ENCODE measurements around the gene FKRP. TPM values are rescaled to one million over a fixed set of nuclear protein-coding genes. Genes with fewer than 3 reads are reported as not detected.

The FKRP gene
- total RNA-seq, 4 donors from 2014 or later: 5.6 to 12.6 (median 9.3) TPM

GRCh38 chr19:46741447-46741846 is 4.4 kb upstream of the FKRP start:
- peaks cover 26 to 90% (median 56%) of the 10 kb centered on the region in 3 donors for H3K4me1 ChIP-seq

GRCh38 chr19:46742926-46743480 is 2.9 kb upstream of the FKRP start:
- Histone ChIP-seq H3K27me3 (no peaks in the 10 kb centered on the region), H3K9me3 (no peaks in the 10 kb centered on the region), H3K4me3 (no peak overlapping the region), H3K4me1 (peaks cover 26 to 90% (median 57%) of the 10 kb centered on the region in 3 donors), H3K36me3 (peaks cover 1 to 41% (median 11%) of the 10 kb centered on the region in 3 donors), H3K27ac (no peak overlapping the region)
- TF ChIP-seq CTCF (IDR thresholded peaks at IDR 0.05): no peak
- TF ChIP-seq POLR2A (IDR thresholded peaks at IDR 0.05): no peak
- 65 to 76% methylated on average over 4 of the region's 4 CpGs for WGBS, 2 donors
- DNase-seq: no peak
- intact Hi-C loops (cut with DNase I): no loop called here

More at GRCh38 chr19:46741447-46741846, 4.4 kb upstream of the FKRP start:
- H3K9me3 ChIP-seq: no peaks in the 10 kb centered on the region
- intact Hi-C loops (cut with DNase I): no loop called here
- no peak for TF ChIP-seq CTCF (IDR thresholded peaks at IDR 0.05)
- TF ChIP-seq POLR2A (IDR thresholded peaks at IDR 0.05): no peak
- no peaks in the 10 kb centered on the region for H3K27me3 ChIP-seq
- no peak for DNase-seq
- no peak overlapping the region for H3K27ac ChIP-seq
- H3K4me3 ChIP-seq: no peak overlapping the region
- 72 to 76% methylated on average over 5 of the region's 17 CpGs for WGBS, 2 donors
- H3K36me3 ChIP-seq: peaks cover 15 to 57% (median 15%) of the 10 kb centered on the region in 3 donors

- peaks cover 0 to 30% (median 7%) of the 10 kb centered on the region in 3 donors for H3K36me3 ChIP-seq
- H3K27ac ChIP-seq: no peak overlapping the region
- no peaks in the 10 kb centered on the region for H3K9me3 ChIP-seq
- DNase-seq: no peak
- intact Hi-C loops (cut with DNase I): no loop called here
- peak overlapping the region in 2 of 4 donors; percentile 98 to 100 for H3K4me3 ChIP-seq
- H3K4me1 ChIP-seq: peaks cover 26 to 84% (median 57%) of the 10 kb centered on the region in 3 donors
- TF ChIP-seq POLR2A (IDR thresholded peaks at IDR 0.05): no peak
- no peak for TF ChIP-seq CTCF (IDR thresholded peaks at IDR 0.05)
- WGBS, 2 donors: 78 to 89% methylated on average over 11 of the region's 12 CpGs
- H3K27me3 ChIP-seq: no peaks in the 10 kb centered on the region
Measured at GRCh38 chr19:46744005-46744691, 1.7 kb upstream of the FKRP start.

GRCh38 chr19:46745030-46745429 is 827 bp upstream of the FKRP start:
- peaks cover 26 to 81% (median 49%) of the 10 kb centered on the region in 3 donors for H3K4me1 ChIP-seq
- 14 to 18% methylated on average over 8 of the region's 8 CpGs for WGBS, 2 donors
- H3K4me3 ChIP-seq: peak overlapping the region; percentile 95 to 100 (median 98)
- no peaks in the 10 kb centered on the region for H3K9me3 ChIP-seq
- intact Hi-C loops (cut with DNase I): no loop called here
- no peak for DNase-seq
- TF ChIP-seq POLR2A (IDR thresholded peaks at IDR 0.05): no peak
- no peak for TF ChIP-seq CTCF (IDR thresholded peaks at IDR 0.05)
- H3K27ac ChIP-seq: peak overlapping the region in 3 of 4 donors; percentile 91 to 97 (median 97)
- no peaks in the 10 kb centered on the region for H3K27me3 ChIP-seq
- H3K36me3 ChIP-seq: peaks cover 0 to 22% (median 0%) of the 10 kb centered on the region in 3 donors
